ENCODE measurements around the gene AURKA. TPM values are rescaled to one million over a fixed set of nuclear protein-coding genes. Genes with fewer than 3 reads are reported as not detected.

Gene AURKA
- polyA plus RNA-seq, 3 donors = 0.79 to 1.3 (median 0.92) TPM

DNA sequence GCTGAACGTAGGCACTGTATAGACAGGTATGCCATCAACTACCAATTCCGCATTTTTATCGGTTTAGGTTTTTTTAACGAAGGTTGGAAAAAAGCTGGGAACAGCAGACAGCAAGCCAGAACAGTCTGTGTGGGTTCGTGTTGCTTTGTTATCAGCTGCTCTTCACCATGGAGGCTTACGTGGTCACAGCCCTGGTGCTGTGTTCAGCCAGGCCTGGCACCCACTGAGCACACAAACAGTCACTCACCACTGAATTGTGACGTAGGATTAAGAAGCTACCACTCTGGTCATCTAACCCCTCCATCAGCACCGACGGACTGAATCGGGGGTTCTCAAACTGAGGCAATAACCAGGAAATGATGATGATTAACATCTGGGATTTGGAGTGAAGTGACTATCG, 20.0 kb downstream of the AURKA start:
- no peak overlapping the region for H3K27ac ChIP-seq (ENCODE audit: low read depth, low read length)
- WGBS, 3 donors = 92 to 95% (median 93%) methylated on average over 11 of the region's 11 CpGs

GRCh38 chr20:56369179-56369578, 22.8 kb downstream of the AURKA start:
- H3K27ac ChIP-seq (ENCODE audit: low read depth, low read length) = no peak overlapping the region
- 87 to 97% (median 93%) methylated on average over 4 of the region's 4 CpGs for WGBS, 3 donors

DNA sequence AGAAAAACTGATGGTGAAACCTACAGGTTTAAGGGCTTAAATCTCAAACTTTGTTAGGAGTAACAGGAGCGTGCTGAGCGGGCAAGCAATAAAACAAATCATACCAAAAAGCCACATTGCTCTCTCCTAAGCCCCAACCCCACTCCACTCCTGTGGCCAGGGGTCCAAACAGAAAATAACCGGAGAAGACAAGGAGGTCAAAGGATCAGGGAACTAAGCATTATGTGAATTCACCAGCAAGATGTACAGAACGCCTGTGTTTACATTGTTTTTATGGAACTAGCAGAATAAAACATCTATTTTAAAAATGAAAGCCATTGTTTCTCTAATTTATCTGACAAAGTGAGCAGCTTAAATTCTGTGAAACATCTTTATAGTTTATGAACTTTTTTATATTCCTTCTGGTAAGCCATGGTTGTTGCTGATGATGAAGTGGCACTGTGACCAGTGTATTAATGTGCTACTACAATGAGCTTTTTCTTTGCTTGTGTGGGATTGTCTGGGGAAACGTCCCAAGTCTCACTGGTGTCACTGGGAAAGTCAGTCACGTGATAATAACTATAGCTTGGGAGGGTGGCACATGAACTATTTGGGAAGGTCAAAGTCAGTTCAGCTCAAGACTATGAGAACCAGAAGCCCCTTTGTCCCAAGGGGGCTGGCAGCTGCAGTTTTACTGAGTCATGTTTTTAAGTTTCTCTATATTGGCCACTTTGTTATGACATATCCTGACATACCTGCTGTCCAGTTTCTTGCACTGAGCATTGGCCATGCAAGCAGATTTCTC, 23.5 kb downstream of the AURKA start:
- no peak overlapping the region for H3K27ac ChIP-seq (ENCODE audit: low read depth, low read length)
- 80 to 88% (median 86%) methylated on average over 6 of the region's 6 CpGs for WGBS, 3 donors

- 92 to 98% (median 95%) methylated on average over 6 of the region's 6 CpGs for WGBS, 3 donors
- H3K27ac ChIP-seq (ENCODE audit: low read depth, low read length) = no peak overlapping the region
Measured at GRCh38 chr20:56363491-56363890, 28.5 kb downstream of the AURKA start.

DNA sequence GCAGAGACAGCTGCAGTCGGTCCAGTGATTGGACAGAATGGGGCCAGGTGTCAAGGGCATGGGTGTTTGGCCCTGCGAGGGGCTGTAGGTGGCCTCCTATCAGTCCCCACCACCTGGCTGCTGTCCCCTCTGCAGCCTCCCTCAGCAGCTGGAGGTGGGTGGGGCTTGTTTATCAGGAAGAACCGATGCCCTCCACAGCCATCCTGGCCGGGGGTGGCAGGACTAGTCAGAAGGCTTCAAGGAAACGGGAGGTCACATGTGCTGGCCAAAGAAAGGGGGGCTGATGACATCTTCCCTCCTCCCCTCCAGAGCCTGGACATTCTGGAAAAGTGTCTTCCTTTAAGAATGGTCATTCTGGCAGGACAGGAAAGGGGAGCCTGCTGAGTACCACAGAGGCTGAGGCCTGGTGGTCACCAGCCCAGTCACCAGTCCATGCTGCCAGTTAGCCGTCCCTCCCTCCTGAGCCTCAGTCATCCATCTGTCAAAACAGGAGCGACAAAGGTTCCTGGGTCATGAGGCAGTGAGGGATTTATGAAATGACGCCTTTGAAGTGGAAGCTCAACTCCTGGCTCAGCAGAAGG, 29.1 kb downstream of the AURKA start:
- no peak overlapping the region for H3K27ac ChIP-seq (ENCODE audit: low read depth, low read length)
- WGBS, 3 donors = 49 to 59% (median 51%) methylated on average over 8 of the region's 8 CpGs

GRCh38 chr20:56361900-56362299, 30.1 kb downstream of the AURKA start:
- 88 to 92% (median 88%) methylated on average over 8 of the region's 8 CpGs for WGBS, 3 donors
- H3K27ac ChIP-seq (ENCODE audit: low read depth, low read length) = no peak overlapping the region

DNA sequence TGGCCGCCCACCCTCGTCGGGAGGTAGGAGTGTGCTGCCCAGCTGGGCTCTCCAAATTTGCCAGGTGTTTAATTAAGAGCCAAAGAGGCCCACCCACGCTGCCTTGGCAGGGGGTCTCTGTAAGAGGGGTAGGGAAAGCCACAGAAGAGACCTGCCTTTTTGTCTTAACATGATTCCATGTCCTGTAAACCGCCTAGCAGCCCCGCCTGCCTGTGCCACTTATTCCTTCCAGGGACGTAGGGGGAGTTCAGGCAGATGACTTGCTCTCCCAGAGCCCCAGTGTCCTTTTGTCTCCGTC, 31.2 kb downstream of the AURKA start:
- H3K27ac ChIP-seq (ENCODE audit: low read depth, low read length) = no peak overlapping the region
- WGBS, 3 donors = 84 to 89% (median 88%) methylated on average over 8 of the region's 8 CpGs

GRCh38 chr20:56360133-56360907, 31.7 kb downstream of the AURKA start:
- 62 to 78% (median 73%) methylated on average over 14 of the region's 14 CpGs for WGBS, 3 donors
- H3K27ac ChIP-seq (ENCODE audit: low read depth, low read length) = no peak overlapping the region

- H3K27ac ChIP-seq (ENCODE audit: low read depth, low read length) = no peak overlapping the region
- 11 to 15% (median 12%) methylated on average over 43 to 51 of the region's 51 CpGs for WGBS, 3 donors
Measured at GRCh38 chr20:56359212-56360132, 32.5 kb downstream of the AURKA start.

GRCh38 chr20:56358600-56359211, 33.3 kb downstream of the AURKA start, which contains the start of gene FAM210B:
Gene FAM210B (plus strand): TSS chr20:56358974. CDS start chr20:56359006, 32 bp downstream.
- 1 to 2% (median 1%) methylated on average over 21 to 63 of the region's 63 CpGs for WGBS, 3 donors

DNA sequence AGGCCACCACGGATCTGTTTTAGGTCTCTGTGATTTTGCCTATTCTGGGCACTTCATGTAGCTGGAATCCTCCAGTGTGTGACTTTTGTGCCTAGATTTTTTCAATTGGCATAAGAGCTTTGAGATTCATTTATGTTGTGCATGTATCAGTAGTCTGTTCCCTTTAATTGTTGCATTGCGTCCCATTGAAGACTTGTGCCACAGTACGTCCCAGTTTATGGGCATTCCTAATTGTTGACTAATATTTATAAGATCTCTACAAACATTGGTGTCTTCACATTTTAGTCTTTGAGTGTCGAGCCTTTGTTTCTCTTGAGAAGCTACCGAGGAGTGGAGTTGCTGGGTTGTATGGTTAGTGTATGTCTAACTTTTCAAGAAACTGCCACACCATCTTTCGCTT, 33.9 kb downstream of the AURKA start:
- no peak overlapping the region for H3K27ac ChIP-seq (ENCODE audit: low read depth, low read length)
- WGBS, 3 donors = 65 to 75% (median 71%) methylated on average over 6 of the region's 6 CpGs

More at GRCh38 chr20:56358600-56359211, 33.3 kb downstream of the AURKA start, which contains the start of gene FAM210B:
- no peak within 1 kb of the TSS for H3K27ac ChIP-seq (ENCODE audit: low read depth, low read length)

- 83 to 85% (median 85%) methylated on average over 4 of the region's 4 CpGs for WGBS, 3 donors
- H3K27ac ChIP-seq (ENCODE audit: low read depth, low read length) = no peak overlapping the region
Measured at GRCh38 chr20:56353356-56353755, 38.7 kb downstream of the AURKA start.

DNA sequence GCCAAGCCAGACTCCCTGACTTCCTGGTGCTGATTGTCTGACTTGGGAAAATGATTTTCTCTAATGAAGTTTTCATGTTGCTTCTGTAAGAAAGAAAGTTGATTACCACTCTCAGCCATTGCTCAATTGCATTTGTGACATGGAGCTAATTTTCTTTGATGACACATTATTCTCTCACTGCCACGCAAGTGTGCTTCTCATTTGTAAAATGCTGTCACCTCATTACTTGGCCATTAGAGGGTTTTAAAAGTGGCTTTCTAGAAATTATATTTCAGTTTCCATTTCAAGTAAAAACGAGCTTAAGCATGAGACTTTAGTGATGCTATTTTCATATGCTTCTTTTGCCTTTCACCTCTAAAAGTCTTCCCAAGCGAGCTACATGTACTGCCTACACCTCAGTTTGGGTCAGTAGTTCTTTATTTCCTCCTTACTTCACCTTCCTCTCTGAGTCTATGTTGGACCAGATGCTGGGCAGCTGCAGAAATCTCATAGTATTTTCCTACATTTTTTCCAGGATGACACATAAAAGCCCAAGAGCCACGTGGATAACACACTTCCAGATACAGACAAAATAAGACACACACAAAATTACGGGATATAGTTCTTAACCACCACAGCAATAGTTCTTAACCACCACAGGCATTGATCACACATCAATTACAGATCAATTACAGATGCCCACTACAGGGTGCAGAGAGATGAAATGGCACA, 39.5 kb downstream of the AURKA start:
- 72 to 77% (median 75%) methylated on average over 5 of the region's 5 CpGs for WGBS, 3 donors
- H3K27ac ChIP-seq (ENCODE audit: low read depth, low read length) = no peak overlapping the region

GRCh38 chr20:56350842-56351241, 41.2 kb downstream of the AURKA start:
- 57 to 81% (median 62%) methylated on average over 2 of the region's 2 CpGs for WGBS, 3 donors

GRCh38 chr20:56348746-56349145, 43.3 kb downstream of the AURKA start:
- WGBS, 3 donors = 7 to 12% (median 7%) methylated on average over 3 of the region's 3 CpGs
- no peak overlapping the region for H3K27ac ChIP-seq (ENCODE audit: low read depth, low read length)

More at GRCh38 chr20:56350842-56351241, 41.2 kb downstream of the AURKA start:
- no peak overlapping the region for H3K27ac ChIP-seq (ENCODE audit: low read depth, low read length)

DNA sequence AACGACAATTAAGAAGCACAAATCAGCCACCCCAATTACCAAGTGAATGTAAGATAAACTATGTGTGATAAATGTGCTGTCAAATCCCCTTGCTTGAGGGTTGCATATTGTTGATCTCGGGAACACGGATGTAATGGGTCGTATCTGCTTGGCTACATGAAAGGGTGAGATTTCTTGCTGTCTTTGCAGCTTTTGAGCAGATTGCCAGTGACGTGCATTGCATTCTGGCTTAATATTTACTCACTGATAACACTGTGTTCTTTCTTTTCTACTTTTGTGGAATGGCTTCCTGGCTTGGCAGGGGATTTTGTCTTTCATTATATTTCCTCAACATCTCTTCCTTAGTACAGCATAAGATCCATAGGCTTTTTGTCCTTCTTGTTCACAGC, 43.7 kb downstream of the AURKA start:
- H3K27ac ChIP-seq (ENCODE audit: low read depth, low read length) = no peak overlapping the region
- WGBS, 3 donors = 6 to 19% (median 16%) methylated on average over 5 of the region's 5 CpGs

DNA sequence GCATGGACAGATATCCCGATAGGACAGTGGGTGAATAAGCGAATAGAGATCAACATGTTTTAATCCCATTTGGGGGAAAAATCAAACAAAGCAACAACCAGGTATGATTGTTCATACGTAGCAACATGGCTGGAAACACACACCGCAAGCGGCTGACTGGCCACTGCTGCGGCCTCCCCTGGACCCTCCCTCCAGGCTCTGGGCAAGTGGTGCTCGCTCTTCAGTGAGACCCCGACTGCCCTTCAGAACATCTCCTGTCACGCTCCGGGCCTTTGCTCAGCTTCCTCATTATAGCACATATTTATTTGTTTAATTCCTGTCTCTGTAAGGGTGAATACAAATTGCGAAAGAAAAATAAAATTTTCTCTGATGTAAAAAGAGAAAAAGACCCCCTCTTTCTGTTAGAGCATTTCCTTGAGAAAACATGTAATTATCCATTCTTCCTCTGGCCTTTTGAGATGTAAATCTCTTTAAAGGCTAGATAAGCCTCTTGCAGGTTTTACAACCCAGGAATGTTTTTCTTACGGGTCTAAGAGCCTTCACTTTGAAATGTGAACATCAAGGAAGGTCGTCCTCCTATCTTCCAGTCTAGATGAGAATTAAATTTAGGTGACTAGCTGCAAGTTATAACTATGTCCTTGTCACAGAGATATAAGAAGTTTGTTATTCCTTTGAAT, 44.2 kb downstream of the AURKA start:
- WGBS, 3 donors = 54 to 72% (median 54%) methylated on average over 13 of the region's 13 CpGs
- H3K27ac ChIP-seq (ENCODE audit: low read depth, low read length) = no peak overlapping the region

All from adipose tissue (tissue), 3 donors.